Mammary epithelial cell (primary cell): ENCODE data around the gene PAOX.
"Not testable (repeated sequence)": the region's sequence is repeated elsewhere in the genome, so short reads cannot be mapped to it uniquely, and the experiment has no call there.

Experiments
- CTCF ChIP-seq, 2 donors: IDR thresholded peaks in 1 of 2; conservative IDR thresholded peaks in 1 of 2; 2 replicates each; pipeline ENCODE4 v1.5.1; 2011 to 2012; ENCODE audit warnings: inconsistent platforms in 2 of 2, low read length in 2 of 2, mild to moderate bottlenecking in 2 of 2, control low read depth in 1 of 2, low read depth in 1 of 2; ENCODE audit not compliant: insufficient read depth in 1 of 2; ENCODE audit errors: extremely low read depth in 1 of 2
- EZH2 ChIP-seq: IDR thresholded peaks from 2 replicates; pipeline ENCODE4 v1.6.1; 2012; ENCODE audit warnings: low read length, inconsistent platforms, borderline replicate concordance

DNA sequence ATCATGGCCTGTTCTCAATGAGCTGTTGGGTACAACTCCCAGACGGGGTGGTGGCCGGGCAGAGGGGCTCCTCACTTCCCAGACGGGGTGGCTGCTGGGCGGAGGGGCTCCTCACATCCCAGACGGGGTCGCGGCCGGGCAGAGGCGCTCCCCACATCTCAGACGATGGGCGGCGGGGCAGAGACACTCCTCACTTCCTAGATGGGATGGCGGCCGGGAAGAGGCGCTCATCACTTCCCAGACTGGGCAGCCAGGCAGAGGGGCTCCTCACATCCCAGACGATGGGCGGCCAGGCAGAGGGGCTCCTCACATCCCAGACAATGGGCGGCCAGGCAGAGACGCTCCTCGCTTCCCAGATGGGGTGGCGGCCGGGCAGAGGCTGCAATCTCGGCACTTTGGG is 35.3 kb downstream of the PAOX start:
- TF ChIP-seq CTCF (conservative IDR thresholded peaks at IDR 0.05 in 1 of 2, IDR thresholded peaks at IDR 0.05 in 1 of 2; ENCODE audit: extremely low read depth in 1 of 2, insufficient read depth in 1 of 2, low read depth in 1 of 2, low read length in 2 of 2); EZH2: not testable (repeated sequence)
